C4-2B (cell line): ENCODE data around the gene RYK.

ENCODE experiments used
- CTCF ChIP-seq: fragments of 450-650 bp; conservative IDR thresholded peaks from 2 replicates; pipeline ENCODE4 v1.5.1; 2017; ENCODE audit warnings: mild to moderate bottlenecking
- ZFX ChIP-seq: fragments of 450-650 bp; IDR thresholded peaks from 2 replicates; pipeline ENCODE4 v1.6.1; 2017

DNA sequence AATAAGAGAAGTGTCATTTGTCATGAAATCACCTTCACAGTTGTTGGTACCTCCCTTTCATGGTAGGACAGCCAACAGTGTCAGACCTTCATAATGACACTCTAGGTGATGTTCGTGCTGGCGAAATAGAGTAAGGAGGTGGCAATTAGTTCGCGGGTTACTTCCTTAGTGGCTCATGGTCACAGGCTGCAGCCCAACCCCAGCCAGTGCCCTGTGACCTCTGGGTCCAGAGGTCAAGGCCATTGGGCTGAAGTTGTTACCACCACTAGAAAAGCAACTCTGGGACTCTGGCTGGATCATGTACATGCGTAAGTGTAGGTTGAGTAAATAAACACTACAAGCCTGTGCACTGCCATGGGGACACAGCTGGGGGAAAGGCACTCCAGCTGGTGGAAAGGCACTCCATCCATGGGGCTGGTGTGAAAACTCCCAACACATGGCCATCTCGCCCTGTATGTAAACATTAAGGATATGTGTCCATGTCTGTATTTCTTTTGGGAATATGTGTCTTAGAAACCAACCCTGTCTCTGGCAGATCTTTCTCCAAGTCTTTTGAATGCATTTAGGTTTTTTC lies 106.7 kb downstream of the RYK start:
- TF ChIP-seq CTCF (no peak), ZFX (no peak)
